GM10266 (cell line): ENCODE results near the gene SCD5.

Source experiments
- DNase-seq: peaks from one replicate; pipeline ENCODE4 v3.0.0; 2012; ENCODE audit errors: extremely low spot score
- TF ChIP-seq, protein P1 (sequence below): IDR thresholded peaks from 2 replicates; pipeline ENCODE4 v1.5.1; 2012; ENCODE audit warnings: mild to moderate bottlenecking, low read depth; ENCODE audit not compliant: control insufficient read depth, insufficient read depth; ENCODE audit errors: missing control alignments

Gene SCD5

DNA sequence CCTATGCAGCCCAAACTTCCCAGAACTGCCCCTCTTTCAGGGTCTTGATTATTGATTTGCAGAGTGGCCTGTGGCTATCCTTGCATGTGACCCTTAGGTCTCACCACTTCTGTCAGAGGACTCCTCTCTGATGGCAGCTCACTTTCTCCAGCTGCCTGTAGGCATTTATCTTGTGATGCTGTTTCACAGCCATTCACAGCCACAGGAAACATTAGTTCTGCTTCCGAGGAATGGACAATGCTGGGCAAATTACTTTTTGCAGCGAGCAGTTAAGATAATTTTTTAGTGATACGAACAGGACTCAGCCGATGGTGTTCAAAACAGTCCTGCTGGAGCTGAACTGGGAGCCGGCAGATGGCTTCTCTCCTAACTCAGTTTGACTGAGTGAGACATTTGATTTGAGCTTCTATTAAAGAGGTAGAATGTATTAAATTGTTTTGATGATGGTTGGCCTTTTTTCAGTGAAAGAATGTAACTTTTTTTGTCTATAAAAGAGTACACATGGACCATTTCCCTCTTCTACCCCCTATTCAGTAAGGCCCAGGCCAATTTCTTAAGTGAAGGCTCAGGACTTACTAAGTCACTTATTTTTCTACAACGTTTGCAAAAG is 178.4 kb downstream of the SCD5 start:
- no peak for DNase-seq

DNA sequence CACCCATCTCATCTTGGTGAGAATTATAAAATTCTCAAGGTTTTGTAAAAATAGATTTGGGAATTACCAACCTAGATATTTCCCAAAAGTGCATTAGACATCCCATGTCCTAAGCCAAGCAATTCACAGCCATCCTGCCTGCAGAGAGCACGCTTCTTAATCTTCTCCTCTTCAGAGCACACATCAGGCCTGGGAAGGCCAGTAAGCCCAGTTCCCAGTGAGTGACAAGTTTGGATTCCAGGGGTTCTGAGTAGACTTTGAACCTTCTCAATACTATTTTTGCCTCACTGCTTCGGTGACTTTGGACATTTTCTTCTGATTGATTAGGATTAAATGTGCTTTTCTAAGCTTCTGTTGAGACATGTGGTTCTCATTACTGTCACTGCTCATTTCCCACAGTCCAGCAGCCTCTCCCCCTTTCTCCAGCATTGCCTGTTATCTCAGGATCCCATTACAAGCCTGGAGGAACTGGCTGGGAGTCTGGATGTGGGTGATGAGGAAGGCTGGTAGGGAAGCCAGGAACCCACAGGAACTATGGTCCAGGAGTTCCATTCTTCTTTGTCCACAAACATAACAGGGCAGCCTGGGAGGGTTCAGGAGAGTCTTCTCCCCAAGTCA is 180.4 kb downstream of the SCD5 start:
- TF ChIP-seq, protein P1, sequence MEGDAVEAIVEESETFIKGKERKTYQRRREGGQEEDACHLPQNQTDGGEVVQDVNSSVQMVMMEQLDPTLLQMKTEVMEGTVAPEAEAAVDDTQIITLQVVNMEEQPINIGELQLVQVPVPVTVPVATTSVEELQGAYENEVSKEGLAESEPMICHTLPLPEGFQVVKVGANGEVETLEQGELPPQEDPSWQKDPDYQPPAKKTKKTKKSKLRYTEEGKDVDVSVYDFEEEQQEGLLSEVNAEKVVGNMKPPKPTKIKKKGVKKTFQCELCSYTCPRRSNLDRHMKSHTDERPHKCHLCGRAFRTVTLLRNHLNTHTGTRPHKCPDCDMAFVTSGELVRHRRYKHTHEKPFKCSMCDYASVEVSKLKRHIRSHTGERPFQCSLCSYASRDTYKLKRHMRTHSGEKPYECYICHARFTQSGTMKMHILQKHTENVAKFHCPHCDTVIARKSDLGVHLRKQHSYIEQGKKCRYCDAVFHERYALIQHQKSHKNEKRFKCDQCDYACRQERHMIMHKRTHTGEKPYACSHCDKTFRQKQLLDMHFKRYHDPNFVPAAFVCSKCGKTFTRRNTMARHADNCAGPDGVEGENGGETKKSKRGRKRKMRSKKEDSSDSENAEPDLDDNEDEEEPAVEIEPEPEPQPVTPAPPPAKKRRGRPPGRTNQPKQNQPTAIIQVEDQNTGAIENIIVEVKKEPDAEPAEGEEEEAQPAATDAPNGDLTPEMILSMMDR = no peak
- DNase-seq = no peak

More for the DNA sequence above, 178.4 kb downstream of the SCD5 start:
- TF ChIP-seq, protein P1 = no peak

DNA sequence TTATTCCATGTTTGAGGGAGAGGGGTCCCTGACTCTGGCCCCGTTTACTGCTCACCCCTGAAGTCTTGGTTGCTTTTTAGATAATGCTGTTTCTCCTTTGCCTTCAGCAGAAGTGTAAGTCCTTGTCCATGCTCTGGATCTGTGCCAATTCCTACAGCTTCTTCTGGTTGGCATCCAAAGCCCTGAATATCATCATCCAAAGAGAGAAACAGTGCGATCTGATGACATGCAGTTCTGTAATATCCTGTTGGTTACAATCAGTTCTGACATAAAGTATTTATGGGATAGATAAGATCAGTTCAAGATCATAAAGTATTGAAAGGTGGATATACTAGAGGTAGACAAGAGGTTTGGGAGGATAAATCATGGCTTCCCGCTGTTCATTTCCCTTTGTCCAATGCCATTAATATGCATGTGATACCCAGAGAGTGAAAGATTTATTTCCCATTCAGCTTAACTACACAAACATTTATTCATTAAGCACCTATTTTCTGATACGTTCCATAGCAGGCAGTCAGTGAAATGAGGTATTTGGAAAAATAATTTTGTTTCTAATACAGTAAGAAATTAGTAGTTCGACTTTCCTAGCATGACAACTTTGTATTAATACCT is 183.7 kb downstream of the SCD5 start:
- TF ChIP-seq, protein P1 = no peak
- DNase-seq = no peak

DNA sequence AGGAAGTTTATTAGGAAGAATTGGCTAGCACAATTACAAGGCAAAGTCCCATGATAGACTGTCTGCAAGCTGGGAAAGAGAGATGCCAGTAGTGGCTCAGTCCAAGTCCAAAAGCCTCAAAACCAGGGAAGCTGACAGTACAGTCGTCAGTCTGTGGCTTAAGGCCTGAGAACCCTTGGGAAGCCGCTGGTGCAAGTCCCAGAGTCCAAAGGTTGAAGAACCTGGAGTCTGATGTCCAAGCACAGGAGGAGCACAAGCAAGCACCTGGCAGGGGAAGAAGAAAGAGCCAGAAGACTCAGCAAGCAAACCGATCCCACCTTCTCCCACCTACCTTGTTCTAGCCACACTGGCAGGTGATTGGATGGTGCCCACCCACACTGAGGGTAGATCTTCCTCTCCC is 185.5 kb downstream of the SCD5 start:
- DNase-seq = no peak
- TF ChIP-seq, protein P1 = no peak

DNA sequence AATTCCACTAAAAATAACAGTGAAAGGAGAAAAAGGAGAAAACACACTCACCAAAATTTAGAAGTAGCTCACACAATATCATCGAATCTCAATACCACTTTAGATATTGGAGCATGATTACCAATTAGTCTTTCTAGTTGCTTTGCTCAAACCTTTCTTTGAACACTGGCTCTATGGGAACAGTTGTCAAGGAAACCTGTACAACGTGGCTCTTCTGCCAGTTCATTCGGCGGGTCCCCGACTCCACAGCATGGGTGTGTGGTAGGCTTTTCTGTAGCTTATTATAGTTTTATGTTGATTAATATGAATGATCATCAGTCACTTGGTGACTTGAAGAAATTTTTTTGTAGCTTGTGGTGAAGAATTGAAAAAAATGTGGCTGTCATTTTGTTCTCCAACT is 186.6 kb downstream of the SCD5 start:
- TF ChIP-seq, protein P1 = no peak
- no peak for DNase-seq

DNA sequence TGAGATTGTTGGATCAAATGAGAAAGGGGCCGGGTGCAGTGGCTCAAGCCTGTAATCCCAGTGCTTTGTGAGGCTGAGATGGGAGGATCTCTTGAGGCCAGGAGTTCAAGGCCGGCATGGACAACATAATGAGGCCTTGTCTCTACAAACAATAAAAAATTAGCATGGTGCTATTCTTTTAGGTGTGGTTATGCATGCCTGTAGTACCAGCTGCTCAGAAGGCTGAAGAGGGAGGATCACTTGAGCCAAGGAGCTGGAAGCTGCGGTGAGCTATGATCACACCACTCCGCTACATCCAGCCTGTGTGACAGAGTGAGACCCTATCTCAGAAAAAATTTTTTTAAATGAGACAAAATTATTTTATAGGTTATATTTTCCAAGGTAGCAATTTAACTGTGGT is 187.1 kb downstream of the SCD5 start:
- DNase-seq = no peak
- TF ChIP-seq, protein P1 = no peak

DNA sequence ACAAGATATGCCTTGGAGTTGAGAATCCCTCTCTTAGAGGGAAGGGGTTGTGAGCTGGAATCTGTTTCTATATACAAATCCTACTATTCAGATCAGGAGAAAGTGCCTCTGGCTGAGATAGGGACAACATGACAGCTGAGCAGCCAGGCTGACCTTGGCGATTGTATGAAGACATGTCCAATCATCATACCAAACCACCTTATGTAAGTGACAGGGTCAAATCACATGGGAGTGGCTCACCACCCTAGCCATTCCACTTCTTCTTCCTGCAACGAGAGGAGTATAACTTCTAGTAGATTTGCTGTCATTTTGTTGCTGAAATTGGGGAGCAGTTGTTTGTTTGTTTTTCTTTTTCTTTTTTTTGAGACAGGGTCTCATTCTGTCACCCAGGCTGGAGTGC is 188.6 kb downstream of the SCD5 start:
- DNase-seq = no peak
- TF ChIP-seq, protein P1 = no peak
